ENCODE measurements around the gene KIRREL3. TPM values are rescaled to one million over a fixed set of nuclear protein-coding genes. Genes with fewer than 3 reads are reported as not detected.

The KIRREL3 gene
- total RNA-seq, 2 donors from 2014 or later: not detected

DNA sequence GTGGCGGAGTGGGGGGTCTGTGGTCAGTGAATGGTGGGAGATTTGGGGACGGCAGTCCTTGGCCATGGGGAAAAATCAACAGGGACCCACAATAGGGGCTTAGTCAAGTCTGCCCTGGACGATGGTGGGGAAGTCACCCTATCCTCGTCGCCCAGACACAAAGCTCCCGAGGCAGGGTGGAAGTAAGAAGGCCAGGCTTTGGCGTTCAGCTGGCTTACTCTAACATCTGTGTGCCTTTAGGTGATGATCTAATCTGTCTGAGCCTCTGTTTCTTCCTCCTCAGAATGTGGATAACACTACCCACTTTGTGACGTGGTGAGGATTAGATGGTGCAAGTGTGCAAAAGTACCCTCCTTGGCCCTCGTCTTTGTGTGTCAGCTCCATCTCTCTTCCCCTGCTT lies 452.9 kb downstream of the KIRREL3 start:
- no peak for ATAC-seq
- Mint-ChIP-seq H3K9me3 (no peaks in the 10 kb centered on the region), H3K27ac (no peak overlapping the region), H3K36me3 (no peaks in the 10 kb centered on the region)
- no peak for DNase-seq (ENCODE audit: low spot score in 2 of 2)

DNA sequence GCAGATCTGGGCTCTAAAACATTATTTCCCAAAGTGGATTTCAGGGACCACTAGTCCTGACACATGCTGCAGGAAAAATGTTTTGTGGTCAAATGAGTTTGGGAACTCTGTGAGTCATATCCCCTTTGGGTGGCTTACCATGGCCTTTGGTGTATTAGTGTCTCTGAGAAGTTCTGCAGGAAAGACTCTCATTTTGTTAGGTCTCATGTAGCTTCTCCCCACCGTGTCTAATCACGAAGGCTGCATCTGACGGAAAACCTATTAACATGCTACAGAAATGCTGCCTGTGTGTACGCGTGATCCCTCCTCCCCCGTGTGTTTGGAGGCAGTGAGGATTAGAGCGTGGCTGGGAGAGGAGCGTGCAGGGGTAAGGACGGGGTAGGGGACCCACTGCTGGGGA lies 453.4 kb downstream of the KIRREL3 start:
- no peaks in the 10 kb centered on the region for H3K9me3 Mint-ChIP-seq
- H3K36me3 Mint-ChIP-seq: no peaks in the 10 kb centered on the region
- ATAC-seq: no peak
- DNase-seq (ENCODE audit: low spot score in 2 of 2): no peak
- no peak overlapping the region for H3K27ac Mint-ChIP-seq

GRCh38 chr11:126546694-126547093 lies 453.9 kb downstream of the KIRREL3 start:
- Mint-ChIP-seq H3K36me3 (no peaks in the 10 kb centered on the region), H3K9me3 (no peaks in the 10 kb centered on the region), H3K27ac (no peak overlapping the region)
- ATAC-seq: no peak
- no peak for DNase-seq (ENCODE audit: low spot score in 2 of 2)

- ATAC-seq (no peak), DNase-seq (ENCODE audit: low spot score in 2 of 2) (no peak)
- Mint-ChIP-seq H3K27ac (no peak overlapping the region), H3K9me3 (no peaks in the 10 kb centered on the region), H3K36me3 (no peaks in the 10 kb centered on the region)
Observed at GRCh38 chr11:126546191-126546590, 454.4 kb downstream of the KIRREL3 start.

DNA sequence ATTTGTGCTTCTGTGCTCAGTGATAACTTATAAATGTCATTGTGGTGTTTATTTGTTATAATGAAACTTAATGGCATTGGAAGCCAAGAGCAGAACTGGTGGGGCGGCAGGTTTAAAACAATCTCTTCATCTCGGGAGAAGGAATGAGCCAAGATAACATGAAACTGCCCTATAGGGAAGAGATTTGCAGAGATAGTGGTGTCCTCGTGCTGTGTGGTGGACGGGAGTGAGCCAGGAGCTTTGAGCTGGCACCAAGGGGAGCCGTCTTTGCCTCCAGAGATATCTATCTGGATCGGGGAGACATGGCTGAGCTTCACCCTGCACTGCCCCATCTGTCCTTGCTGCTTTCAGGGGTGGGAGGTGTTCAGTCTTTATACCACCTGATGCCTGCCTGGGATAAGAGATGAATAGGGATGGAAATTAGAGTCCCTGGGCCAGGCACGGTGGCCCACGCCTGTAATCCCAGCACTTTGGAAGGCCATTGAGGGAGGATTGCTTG lies 455.5 kb downstream of the KIRREL3 start:
- H3K36me3 Mint-ChIP-seq: no peaks in the 10 kb centered on the region

GRCh38 chr11:126544108-126545056 lies 456.2 kb downstream of the KIRREL3 start:
- ATAC-seq: no peak
- H3K36me3 Mint-ChIP-seq: no peaks in the 10 kb centered on the region
- no peaks in the 10 kb centered on the region for H3K9me3 Mint-ChIP-seq
- DNase-seq (ENCODE audit: low spot score in 2 of 2): no peak
- no peak overlapping the region for H3K27ac Mint-ChIP-seq

More for the DNA sequence above, 455.5 kb downstream of the KIRREL3 start:
- DNase-seq (ENCODE audit: low spot score in 2 of 2) (no peak), ATAC-seq (no peak)
- Mint-ChIP-seq H3K27ac (no peak overlapping the region), H3K9me3 (no peaks in the 10 kb centered on the region)

DNA sequence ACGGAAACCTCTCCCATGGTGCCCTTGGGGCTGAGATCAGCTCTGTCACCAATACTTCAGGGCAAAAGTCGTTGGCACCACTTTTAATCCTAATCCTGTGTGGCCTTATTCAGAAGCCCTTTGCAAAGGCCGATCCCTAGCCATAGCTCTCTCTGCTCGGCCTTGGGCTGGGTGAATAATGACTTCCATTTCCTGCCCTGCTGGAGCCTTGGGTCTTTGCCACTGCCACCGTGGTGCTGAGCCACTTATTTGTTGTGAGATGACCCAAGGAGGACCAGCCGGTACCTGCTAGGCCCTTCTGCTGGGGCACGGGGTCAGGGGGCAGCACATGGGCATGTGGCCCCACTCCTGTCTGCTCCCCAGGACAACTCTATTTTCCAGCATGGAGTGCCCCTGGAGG lies 456.9 kb downstream of the KIRREL3 start:
- no peak overlapping the region for H3K27ac Mint-ChIP-seq
- no peak for ATAC-seq
- no peaks in the 10 kb centered on the region for H3K9me3 Mint-ChIP-seq
- no peak for DNase-seq (ENCODE audit: low spot score in 2 of 2)
- H3K36me3 Mint-ChIP-seq: no peaks in the 10 kb centered on the region

- no peak for DNase-seq (ENCODE audit: low spot score in 2 of 2)
- H3K36me3 Mint-ChIP-seq: no peaks in the 10 kb centered on the region
- ATAC-seq: no peak
- H3K9me3 Mint-ChIP-seq: no peaks in the 10 kb centered on the region
- H3K27ac Mint-ChIP-seq: no peak overlapping the region
Observed at GRCh38 chr11:126542334-126543015, 458.1 kb downstream of the KIRREL3 start.

DNA sequence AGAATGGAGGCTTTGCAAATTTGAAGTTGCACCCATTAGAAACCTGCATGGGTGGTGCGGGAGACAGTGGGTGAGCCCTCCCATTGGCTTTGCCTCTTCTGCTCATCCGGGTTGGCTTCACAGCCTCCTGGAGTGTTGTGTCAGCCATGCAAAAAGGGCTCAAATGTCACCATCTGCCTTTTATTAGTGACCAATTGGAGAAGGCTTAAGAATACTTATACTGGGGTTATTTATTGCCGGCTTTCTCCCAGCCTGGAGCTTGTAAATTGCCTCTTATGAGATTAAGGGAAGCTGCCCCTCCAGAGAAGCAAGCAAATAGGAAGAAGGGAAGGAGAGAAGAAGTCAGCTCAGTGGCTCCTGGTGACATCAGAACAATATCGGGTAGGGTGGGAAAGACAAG lies 462.5 kb downstream of the KIRREL3 start:
- Mint-ChIP-seq H3K27ac (no peak overlapping the region), H3K36me3 (no peaks in the 10 kb centered on the region), H3K9me3 (no peaks in the 10 kb centered on the region)
- DNase-seq (ENCODE audit: low spot score in 2 of 2): no peak
- ATAC-seq: no peak

- no peak for DNase-seq (ENCODE audit: low spot score in 2 of 2)
- H3K36me3 Mint-ChIP-seq: no peaks in the 10 kb centered on the region
- ATAC-seq: no peak
- H3K27ac Mint-ChIP-seq: no peak overlapping the region
- H3K9me3 Mint-ChIP-seq: no peaks in the 10 kb centered on the region
Observed at GRCh38 chr11:126537492-126537891, 463.1 kb downstream of the KIRREL3 start.

- Mint-ChIP-seq H3K36me3 (no peaks in the 10 kb centered on the region), H3K9me3 (no peaks in the 10 kb centered on the region), H3K27ac (no peak overlapping the region)
- ATAC-seq (no peak), DNase-seq (ENCODE audit: low spot score in 2 of 2) (no peak)
Observed at GRCh38 chr11:126534141-126534805, 466.3 kb downstream of the KIRREL3 start.

- DNase-seq (ENCODE audit: low spot score in 2 of 2): no peak
- ATAC-seq: no peak
Observed at GRCh38 chr11:126533560-126533959, 467.0 kb downstream of the KIRREL3 start.

GRCh38 chr11:126530416-126530815 lies 470.2 kb downstream of the KIRREL3 start:
- Mint-ChIP-seq H3K27ac (peak overlapping the region in 1 of 2 donors; percentile 74), H3K36me3 (no peaks in the 10 kb centered on the region), H3K9me3 (no peaks in the 10 kb centered on the region)
- ATAC-seq (no peak), DNase-seq (ENCODE audit: low spot score in 2 of 2) (no peak)

More at GRCh38 chr11:126533560-126533959, 467.0 kb downstream of the KIRREL3 start:
- no peaks in the 10 kb centered on the region for H3K36me3 Mint-ChIP-seq
- H3K9me3 Mint-ChIP-seq: no peaks in the 10 kb centered on the region
- H3K27ac Mint-ChIP-seq: no peak overlapping the region

DNA sequence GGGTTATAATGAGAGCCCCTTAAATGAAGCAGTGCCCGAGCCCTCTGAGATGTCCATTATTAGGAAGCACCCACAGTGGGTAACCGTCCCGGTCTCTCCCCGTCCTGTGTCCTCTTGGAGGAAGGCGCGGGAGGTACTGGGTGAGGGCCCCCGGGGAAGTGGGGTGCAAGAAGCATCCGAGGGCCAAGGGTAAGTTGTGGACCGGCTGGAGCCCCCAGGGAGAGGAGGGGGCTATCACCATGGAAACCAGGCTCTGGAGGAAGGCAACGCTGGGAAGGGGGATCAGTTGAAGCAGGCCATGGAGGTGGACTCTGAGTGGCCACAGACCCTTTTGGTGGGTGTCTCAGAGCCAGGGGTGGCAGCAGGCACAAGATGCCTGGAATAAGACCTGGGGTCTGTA lies 471.5 kb downstream of the KIRREL3 start:
- no peaks in the 10 kb centered on the region for H3K9me3 Mint-ChIP-seq
- H3K36me3 Mint-ChIP-seq: no peaks in the 10 kb centered on the region
- ATAC-seq (no peak), DNase-seq (ENCODE audit: low spot score in 2 of 2) (no peak)
- no peak overlapping the region for H3K27ac Mint-ChIP-seq

GRCh38 chr11:126528075-126528474 lies 472.5 kb downstream of the KIRREL3 start:
- ATAC-seq (no peak), DNase-seq (ENCODE audit: low spot score in 2 of 2) (no peak)
- H3K27ac Mint-ChIP-seq: no peak overlapping the region
- H3K9me3 Mint-ChIP-seq: no peaks in the 10 kb centered on the region
- H3K36me3 Mint-ChIP-seq: no peaks in the 10 kb centered on the region

DNA sequence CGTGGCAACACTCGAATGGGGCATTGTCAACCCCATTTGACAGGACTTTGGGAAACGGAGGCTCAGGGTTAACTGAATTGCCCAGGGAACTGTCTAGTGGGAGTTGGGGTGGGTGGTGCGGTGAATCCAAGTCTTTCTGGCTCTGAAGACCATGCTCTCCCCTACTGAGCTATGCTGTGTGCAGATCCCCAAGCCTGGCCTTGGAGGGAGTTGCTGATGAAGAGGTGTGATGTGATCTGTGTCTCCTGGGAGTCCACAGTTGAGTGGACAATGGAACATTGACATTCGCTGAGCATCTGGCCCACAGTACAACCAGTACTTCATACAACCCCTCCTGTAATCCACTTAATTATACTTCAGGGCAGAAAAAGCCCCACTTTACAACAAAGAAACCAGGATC lies 472.9 kb downstream of the KIRREL3 start:
- H3K36me3 Mint-ChIP-seq: no peaks in the 10 kb centered on the region
- H3K27ac Mint-ChIP-seq: no peak overlapping the region
- ATAC-seq: no peak

DNA sequence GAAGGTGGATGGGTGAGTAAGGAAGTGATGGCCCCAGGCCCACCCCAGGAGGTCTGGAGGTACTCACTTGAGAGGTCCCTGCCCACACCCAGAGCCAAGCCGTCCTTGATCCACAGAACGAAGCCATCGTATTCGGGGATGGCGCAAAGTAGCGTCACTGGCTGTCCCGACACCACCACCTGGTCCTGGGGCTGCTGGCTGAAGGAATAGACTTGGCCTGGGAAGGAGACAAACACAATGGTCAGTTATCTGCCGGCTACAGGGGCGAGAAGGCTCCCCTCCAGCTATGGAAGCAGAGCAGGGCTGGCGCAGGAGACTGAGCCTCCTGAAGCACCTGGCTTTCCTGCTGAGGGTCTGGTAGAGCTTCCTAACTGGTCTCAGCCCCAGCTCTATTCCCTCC lies 474.1 kb downstream of the KIRREL3 start:
- ATAC-seq: no peak
- H3K36me3 Mint-ChIP-seq: no peaks in the 10 kb centered on the region
- no peak overlapping the region for H3K27ac Mint-ChIP-seq
- no peaks in the 10 kb centered on the region for H3K9me3 Mint-ChIP-seq
- no peak for DNase-seq (ENCODE audit: low spot score in 2 of 2)

More for the DNA sequence above, 472.9 kb downstream of the KIRREL3 start:
- no peak for DNase-seq (ENCODE audit: low spot score in 2 of 2)
- no peaks in the 10 kb centered on the region for H3K9me3 Mint-ChIP-seq
